ENCODE results near the gene TWF2. TPM values are rescaled to one million over a fixed set of nuclear protein-coding genes. Genes with fewer than 3 reads are reported as not detected.

TWF2 gene
- total and polyA plus RNA-seq, 12 donors = 13.6 to 95.6 (median 48.4) TPM

DNA sequence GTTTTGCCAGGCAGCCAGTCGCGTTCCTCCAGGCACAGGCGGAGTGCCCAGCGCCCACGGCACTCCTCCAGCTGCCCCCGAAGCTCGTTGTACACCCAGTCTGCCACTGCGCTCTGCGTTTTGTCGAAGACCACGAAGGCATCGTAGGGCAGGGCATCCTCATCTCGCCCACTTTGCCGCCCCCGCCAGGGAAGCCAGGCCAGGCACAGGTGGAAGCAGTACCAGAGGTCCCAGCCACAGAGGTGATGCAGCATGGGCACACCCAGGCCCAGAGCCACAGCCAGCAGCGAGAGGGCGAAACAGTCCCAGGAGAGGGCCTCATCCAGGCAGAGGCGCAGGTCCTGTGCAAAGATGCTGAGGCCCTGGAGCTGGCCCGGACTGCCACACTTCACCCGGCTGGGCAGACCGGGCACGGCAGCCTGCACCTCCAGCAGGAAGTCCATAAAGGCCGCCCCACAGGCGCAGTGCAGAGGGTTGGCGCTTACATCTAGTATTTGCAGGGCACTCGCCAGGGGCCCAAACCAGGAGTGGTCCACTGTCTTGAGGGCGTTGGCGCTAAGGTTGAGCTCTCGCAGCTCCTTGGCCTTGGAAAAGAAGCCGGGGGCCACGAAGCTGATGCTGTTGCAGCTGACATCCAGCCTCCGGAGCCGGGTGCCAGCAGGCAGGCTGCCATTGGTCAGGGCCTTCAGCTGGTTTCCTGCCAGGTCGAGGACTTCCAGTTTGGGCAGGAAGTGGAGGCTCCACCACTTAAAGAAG lies 17.2 kb downstream of the TWF2 start:
- 64 to 94% (median 79%) methylated on average over 13 to 34 of the region's 34 CpGs for WGBS, 4 donors
- peaks cover 0 to 14% of the 10 kb centered on the region in 2 donors for H3K4me1 ChIP-seq (replicated peaks in 1 of 2)
- H3K4me3 ChIP-seq = no peak overlapping the region
- no peaks in the 10 kb centered on the region for H3K27me3 ChIP-seq
- TF ChIP-seq, protein P1, sequence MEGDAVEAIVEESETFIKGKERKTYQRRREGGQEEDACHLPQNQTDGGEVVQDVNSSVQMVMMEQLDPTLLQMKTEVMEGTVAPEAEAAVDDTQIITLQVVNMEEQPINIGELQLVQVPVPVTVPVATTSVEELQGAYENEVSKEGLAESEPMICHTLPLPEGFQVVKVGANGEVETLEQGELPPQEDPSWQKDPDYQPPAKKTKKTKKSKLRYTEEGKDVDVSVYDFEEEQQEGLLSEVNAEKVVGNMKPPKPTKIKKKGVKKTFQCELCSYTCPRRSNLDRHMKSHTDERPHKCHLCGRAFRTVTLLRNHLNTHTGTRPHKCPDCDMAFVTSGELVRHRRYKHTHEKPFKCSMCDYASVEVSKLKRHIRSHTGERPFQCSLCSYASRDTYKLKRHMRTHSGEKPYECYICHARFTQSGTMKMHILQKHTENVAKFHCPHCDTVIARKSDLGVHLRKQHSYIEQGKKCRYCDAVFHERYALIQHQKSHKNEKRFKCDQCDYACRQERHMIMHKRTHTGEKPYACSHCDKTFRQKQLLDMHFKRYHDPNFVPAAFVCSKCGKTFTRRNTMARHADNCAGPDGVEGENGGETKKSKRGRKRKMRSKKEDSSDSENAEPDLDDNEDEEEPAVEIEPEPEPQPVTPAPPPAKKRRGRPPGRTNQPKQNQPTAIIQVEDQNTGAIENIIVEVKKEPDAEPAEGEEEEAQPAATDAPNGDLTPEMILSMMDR (IDR thresholded peaks at IDR 0.05) = no peak
- no peak for TF ChIP-seq POLR2A (IDR thresholded peaks at IDR 0.05)
- no peak for DNase-seq
- H3K36me3 ChIP-seq (replicated peaks in 1 of 2) = no peaks in the 10 kb centered on the region
- no peak overlapping the region for H3K27ac ChIP-seq
- no peaks in the 10 kb centered on the region for H3K9me3 ChIP-seq (replicated peaks in 1 of 3)
- intact Hi-C loops (cut with DNase I) = loop anchor here (5.0 kb wide), 2 partner anchors 106 to 126 kb away; no protein-coding TSS in a partner anchor

DNA sequence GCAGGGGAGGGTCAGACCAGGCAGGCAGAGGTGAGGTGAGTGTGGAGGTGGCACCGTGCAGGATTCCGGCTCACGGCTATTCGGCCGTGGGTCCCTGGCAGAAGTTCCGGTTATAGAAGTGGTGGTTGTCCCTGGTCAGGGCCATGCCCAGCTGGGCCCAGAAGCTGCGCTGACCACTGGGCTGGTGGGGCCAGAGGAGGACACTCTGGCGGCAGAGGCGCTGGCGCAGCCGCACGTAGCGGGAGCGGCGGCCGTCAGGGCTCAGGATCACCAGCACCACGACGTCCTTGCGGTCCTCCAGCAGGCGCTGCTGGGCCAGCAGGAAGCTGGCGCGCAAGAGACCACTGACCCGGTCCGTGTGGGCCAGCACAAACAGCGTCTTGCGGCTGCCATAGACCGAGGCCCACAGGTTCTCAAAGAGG lies 17.8 kb downstream of the TWF2 start:
- H3K4me1 ChIP-seq (replicated peaks in 1 of 2) = peaks cover 3 to 20% of the 10 kb centered on the region in 2 donors
- WGBS, 4 donors = 90 to 95% (median 94%) methylated on average over 10 to 27 of the region's 27 CpGs
- H3K27me3 ChIP-seq = no peaks in the 10 kb centered on the region
- no peaks in the 10 kb centered on the region for H3K36me3 ChIP-seq (replicated peaks in 1 of 2)
- no peak for DNase-seq
- no peaks in the 10 kb centered on the region for H3K9me3 ChIP-seq (replicated peaks in 1 of 3)
- TF ChIP-seq POLR2A (IDR thresholded peaks at IDR 0.05) = no peak
- intact Hi-C loops (cut with DNase I) = loop anchor here (5.0 kb wide), 2 partner anchors 106 to 126 kb away; no protein-coding TSS in a partner anchor
- no peak overlapping the region for H3K27ac ChIP-seq
- H3K4me3 ChIP-seq = no peak overlapping the region

DNA sequence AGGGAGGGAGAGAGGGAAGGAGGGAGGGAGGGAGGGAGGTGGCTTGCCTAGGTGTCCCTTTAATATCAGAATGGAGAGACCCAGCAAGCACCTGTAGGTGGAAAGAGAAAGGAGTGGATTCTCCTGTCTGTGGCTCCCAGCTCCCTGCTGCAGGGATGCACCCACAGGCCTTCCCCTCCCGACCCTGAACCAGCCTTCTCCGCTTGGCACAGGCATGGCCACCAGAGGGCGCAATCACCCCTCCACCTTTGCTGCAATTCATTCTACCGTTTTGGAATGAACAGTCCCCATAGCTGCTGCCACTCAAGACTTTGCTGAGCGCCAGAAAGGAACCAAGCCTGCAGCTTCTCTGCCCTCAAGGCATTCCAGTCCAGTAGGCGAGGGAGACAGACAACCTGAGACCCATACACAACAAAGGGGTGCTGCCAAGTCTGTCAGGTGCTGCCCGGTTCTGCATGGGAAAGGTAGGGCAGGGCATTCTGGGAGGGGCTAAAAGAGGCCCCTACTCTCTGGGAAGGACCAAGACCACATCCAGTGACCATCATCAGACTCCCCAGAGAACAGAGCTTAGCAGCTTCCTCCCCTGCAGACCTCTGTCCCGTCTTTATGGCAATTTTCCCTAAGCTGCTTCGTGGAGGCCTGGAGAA lies 18.5 kb downstream of the TWF2 start:
- Histone ChIP-seq H3K36me3 (replicated peaks in 1 of 2) (peaks cover 0 to 1% of the 10 kb centered on the region in 2 donors), H3K9me3 (replicated peaks in 1 of 3) (no peaks in the 10 kb centered on the region), H3K27me3 (no peaks in the 10 kb centered on the region), H3K4me3 (no peak overlapping the region), H3K27ac (peak overlapping the region in 1 of 5 donors; percentile 20), H3K4me1 (replicated peaks in 1 of 2) (peaks cover 3 to 21% of the 10 kb centered on the region in 2 donors)
- 27 to 48% (median 35%) methylated on average over 6 to 9 of the region's 9 CpGs for WGBS, 4 donors
- DNase-seq = peak; percentile 86 to 96 (median 89)
- intact Hi-C loops (cut with DNase I) = loop anchor here (5.0 kb wide), 2 partner anchors 107 to 127 kb away; no protein-coding TSS in a partner anchor
- TF ChIP-seq, protein P1 (IDR thresholded peaks at IDR 0.05) = peak; percentile 85 to 93 (median 86)
- TF ChIP-seq POLR2A (IDR thresholded peaks at IDR 0.05) = peak in 1 of 2 donors; percentile 10

DNA sequence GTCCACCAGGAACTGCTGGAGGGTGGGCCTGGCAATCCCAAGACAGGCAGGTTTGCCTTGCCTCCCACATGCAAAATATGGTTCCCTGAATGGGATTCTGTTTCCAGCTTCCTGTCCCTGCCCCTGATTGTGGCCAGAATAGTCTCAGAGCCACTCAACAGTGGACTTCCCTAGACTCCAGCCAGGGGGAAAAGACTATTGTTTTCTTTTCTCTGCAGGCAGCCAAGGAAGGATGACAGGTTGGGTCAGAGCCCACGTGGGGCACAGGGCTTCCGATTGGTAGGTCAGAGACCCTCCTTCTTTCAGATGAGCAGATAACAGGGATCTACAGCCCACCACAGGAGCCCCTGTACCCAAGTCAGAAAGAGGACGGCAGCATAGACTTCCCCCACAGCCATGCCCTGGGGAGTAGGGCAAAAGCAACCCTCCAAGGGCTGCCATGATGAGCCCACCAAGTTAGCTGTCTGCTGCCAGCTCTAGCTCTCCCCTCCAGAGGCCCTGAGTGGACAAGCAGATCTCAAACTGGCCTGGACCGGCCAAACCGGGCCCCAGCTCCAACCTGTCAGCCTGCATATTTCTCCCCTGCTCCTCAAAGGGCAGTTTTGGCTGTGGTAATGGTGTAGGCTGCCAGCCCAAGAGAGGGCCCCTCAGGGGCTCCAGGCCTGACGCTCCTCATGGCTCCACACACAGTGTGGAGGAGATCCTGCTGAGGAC lies 19.9 kb downstream of the TWF2 start:
- Histone ChIP-seq H3K9me3 (replicated peaks in 1 of 3) (no peaks in the 10 kb centered on the region), H3K36me3 (replicated peaks in 1 of 2) (peaks cover 0 to 15% of the 10 kb centered on the region in 2 donors), H3K4me1 (replicated peaks in 1 of 2) (peaks cover 3 to 21% of the 10 kb centered on the region in 2 donors), H3K27ac (peak overlapping the region in 2 of 5 donors; percentile 3 to 63), H3K4me3 (no peak overlapping the region), H3K27me3 (no peaks in the 10 kb centered on the region)
- 78 to 90% (median 83%) methylated on average over 3 to 6 of the region's 6 CpGs for WGBS, 4 donors
- DNase-seq = no peak
- intact Hi-C loops (cut with DNase I) = no loop called here
- TF ChIP-seq POLR2A (IDR thresholded peaks at IDR 0.05) = no peak
- TF ChIP-seq, protein P1 (IDR thresholded peaks at IDR 0.05) = peak in 1 of 6 experiments; percentile 9

All from adrenal gland (tissue), 12 donors.